ENCODE measurements around the gene PHYH. TPM values are rescaled to one million over a fixed set of nuclear protein-coding genes. Genes with fewer than 3 reads are reported as not detected.

The PHYH gene
- total RNA-seq, 1 donor from 2014 or later, result 37.1 TPM

DNA sequence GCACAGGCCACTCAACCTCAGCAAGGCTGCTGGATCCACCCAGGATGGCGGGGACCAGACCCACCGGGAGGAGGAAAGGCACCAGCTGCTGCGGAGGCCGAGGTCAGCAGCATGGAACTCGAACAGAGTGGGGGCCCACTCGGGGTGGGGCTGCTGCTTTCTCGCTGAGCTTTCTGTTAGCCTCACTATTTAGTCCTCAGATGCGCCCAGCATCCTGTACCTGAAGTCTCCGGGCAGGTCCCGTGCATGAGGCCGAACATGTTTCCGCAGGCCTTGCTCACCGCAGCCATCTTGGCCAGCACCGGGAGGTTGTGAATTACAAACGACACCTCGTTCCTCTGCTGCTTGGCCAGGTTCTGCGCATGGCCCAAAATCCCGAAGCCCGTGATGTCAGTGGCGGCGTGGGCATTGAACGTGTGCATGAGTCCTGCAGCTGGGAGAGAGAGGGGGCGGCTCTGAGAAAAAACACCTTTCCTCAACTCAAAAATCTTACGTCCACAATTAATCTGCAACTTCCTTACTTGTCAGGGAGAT is 22.8 kb upstream of the PHYH start:
- Histone ChIP-seq H3K9ac (ENCODE audit: low read depth in 1 of 3, low read length in 3 of 3) (no peak overlapping the region), H3K27me3 (ENCODE audit: control insufficient read depth in 3 of 3, insufficient read depth in 3 of 3, low read length in 3 of 3) (no peaks in the 10 kb centered on the region), H3K4me1 (ENCODE audit: control insufficient read depth in 3 of 3, insufficient read depth in 3 of 3, low read length in 3 of 3) (peaks cover 0 to 2% (median 0%) of the 10 kb centered on the region in 3 donors), H3K4me3 (ENCODE audit: low read length in 3 of 3) (no peak overlapping the region), H3K36me3 (ENCODE audit: control insufficient read depth in 3 of 3, insufficient read depth in 3 of 3, low read length in 3 of 3) (peaks cover 31 to 58% (median 44%) of the 10 kb centered on the region in 3 donors), H3K9me3 (ENCODE audit: control insufficient read depth in 3 of 3, low read length in 3 of 3) (no peaks in the 10 kb centered on the region), H3K27ac (ENCODE audit: low read depth, low read length) (no peak overlapping the region)

DNA sequence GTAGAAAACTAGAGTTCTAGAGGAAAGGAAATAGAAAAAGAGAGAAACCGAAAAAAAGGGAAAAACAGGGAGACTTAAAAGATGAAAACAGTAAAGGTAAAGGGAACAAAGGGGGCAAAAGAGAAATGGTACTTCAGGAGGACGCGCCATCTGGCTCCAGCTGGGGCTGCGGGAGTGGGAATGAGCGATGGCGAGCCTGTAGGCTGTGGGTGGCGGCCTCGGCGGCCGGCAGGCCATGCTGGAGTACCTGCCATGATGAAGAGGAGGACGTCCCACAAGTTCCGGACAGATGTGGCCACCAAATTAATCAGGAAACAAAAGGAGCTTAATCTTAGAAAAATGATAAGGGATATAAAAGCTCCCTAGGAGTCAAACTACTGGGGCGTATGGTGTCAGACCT is 21.7 kb upstream of the PHYH start:
- H3K36me3 ChIP-seq (ENCODE audit: control insufficient read depth in 3 of 3, insufficient read depth in 3 of 3, low read length in 3 of 3), result peaks cover 27 to 53% (median 43%) of the 10 kb centered on the region in 3 donors

DNA sequence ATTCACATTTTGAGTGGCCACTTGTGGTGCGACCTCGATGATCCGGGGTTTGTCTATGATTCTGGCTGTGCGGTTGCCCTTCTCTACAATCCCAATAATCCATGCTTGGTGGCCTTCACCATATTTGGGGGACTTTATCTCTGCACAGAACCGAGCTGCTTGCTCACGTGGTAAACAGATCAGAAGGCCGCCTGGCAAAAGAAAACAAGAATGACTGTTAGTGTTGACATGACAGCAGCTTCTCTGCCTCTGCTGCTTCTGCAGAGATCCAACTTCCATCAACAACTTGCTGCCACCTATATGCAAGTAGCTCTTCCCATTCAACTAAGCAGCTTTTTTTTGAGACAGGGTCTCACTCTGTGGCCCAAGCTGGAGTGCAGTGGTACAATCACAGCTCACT is 19.3 kb upstream of the PHYH start:
- Histone ChIP-seq H3K27me3 (ENCODE audit: control insufficient read depth in 3 of 3, insufficient read depth in 3 of 3, low read length in 3 of 3) (no peaks in the 10 kb centered on the region), H3K9ac (ENCODE audit: low read depth in 1 of 3, low read length in 3 of 3) (no peak overlapping the region), H3K27ac (ENCODE audit: low read depth, low read length) (no peak overlapping the region), H3K36me3 (ENCODE audit: control insufficient read depth in 3 of 3, insufficient read depth in 3 of 3, low read length in 3 of 3) (peaks cover 20 to 35% (median 29%) of the 10 kb centered on the region in 3 donors), H3K9me3 (ENCODE audit: control insufficient read depth in 3 of 3, low read length in 3 of 3) (no peaks in the 10 kb centered on the region), H3K4me3 (ENCODE audit: low read length in 3 of 3) (no peak overlapping the region), H3K4me1 (ENCODE audit: control insufficient read depth in 3 of 3, insufficient read depth in 3 of 3, low read length in 3 of 3) (no peaks in the 10 kb centered on the region)

More for the DNA sequence above, 21.7 kb upstream of the PHYH start:
- Histone ChIP-seq H3K9ac (ENCODE audit: low read depth in 1 of 3, low read length in 3 of 3) (no peak overlapping the region), H3K27ac (ENCODE audit: low read depth, low read length) (no peak overlapping the region), H3K4me3 (ENCODE audit: low read length in 3 of 3) (no peak overlapping the region), H3K9me3 (ENCODE audit: control insufficient read depth in 3 of 3, low read length in 3 of 3) (no peaks in the 10 kb centered on the region), H3K27me3 (ENCODE audit: control insufficient read depth in 3 of 3, insufficient read depth in 3 of 3, low read length in 3 of 3) (no peaks in the 10 kb centered on the region), H3K4me1 (ENCODE audit: control insufficient read depth in 3 of 3, insufficient read depth in 3 of 3, low read length in 3 of 3) (no peaks in the 10 kb centered on the region)

DNA sequence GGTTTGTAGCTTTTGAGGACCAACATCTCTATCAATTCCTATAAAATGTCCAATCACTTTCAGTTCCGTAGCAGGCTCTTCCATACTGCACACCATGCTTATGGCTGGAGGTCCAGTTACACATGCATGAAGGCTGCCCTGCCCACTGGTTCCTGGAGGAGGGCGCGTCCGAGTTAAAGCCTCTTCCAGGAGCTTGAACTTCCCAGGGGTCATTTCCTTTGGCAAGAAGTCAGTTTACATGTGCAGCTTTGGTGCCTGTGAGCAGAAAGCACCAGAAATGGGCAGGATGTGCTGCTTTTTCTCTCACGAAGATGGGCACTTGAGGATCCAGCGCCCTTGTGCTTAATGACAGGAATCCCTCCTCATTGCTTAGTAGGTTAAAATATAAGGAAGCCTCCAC is 17.6 kb upstream of the PHYH start:
- H3K4me3 ChIP-seq (ENCODE audit: low read length in 3 of 3), result no peak overlapping the region
- H3K4me1 ChIP-seq (ENCODE audit: control insufficient read depth in 3 of 3, insufficient read depth in 3 of 3, low read length in 3 of 3), result no peaks in the 10 kb centered on the region
- peaks cover 14 to 26% (median 23%) of the 10 kb centered on the region in 3 donors for H3K36me3 ChIP-seq (ENCODE audit: control insufficient read depth in 3 of 3, insufficient read depth in 3 of 3, low read length in 3 of 3)
- no peaks in the 10 kb centered on the region for H3K9me3 ChIP-seq (ENCODE audit: control insufficient read depth in 3 of 3, low read length in 3 of 3)
- no peak overlapping the region for H3K27ac ChIP-seq (ENCODE audit: low read depth, low read length)
- H3K9ac ChIP-seq (ENCODE audit: low read depth in 1 of 3, low read length in 3 of 3), result no peak overlapping the region
- no peaks in the 10 kb centered on the region for H3K27me3 ChIP-seq (ENCODE audit: control insufficient read depth in 3 of 3, insufficient read depth in 3 of 3, low read length in 3 of 3)

DNA sequence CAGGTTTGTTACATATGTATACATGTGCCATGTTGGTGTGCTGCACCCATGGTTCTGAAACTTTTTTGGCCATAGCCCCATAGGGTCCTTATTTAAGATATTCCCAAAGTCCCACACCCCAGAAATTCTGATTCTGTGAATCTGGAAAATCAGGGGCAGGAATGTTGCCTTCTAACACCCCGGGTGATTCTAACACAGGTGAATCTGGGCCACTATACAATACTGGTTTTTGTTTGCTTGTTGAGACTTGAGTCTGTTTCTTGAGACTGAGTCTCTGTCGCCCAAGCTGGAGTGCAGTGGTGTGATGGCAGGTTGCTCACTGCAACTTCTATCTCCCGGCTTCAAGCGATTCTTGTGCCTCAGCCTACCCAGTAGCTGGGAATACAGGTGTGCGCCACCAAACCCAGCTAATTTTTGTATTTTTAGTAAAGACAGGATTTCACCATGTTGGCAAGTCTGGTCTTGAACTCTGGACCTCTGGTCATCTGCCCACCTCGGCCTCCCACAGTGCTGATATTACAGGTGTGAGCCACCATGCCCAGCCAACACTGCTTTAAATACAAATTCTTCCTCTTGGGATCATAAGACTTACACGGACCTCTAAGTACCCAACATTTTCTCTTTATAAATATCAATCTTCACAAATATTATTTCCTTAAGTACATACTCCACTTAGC is 16.9 kb upstream of the PHYH start:
- no peak overlapping the region for H3K4me3 ChIP-seq (ENCODE audit: low read length in 3 of 3)
- H3K27me3 ChIP-seq (ENCODE audit: control insufficient read depth in 3 of 3, insufficient read depth in 3 of 3, low read length in 3 of 3), result no peaks in the 10 kb centered on the region
- no peak overlapping the region for H3K27ac ChIP-seq (ENCODE audit: low read depth, low read length)
- no peaks in the 10 kb centered on the region for H3K9me3 ChIP-seq (ENCODE audit: control insufficient read depth in 3 of 3, low read length in 3 of 3)
- H3K36me3 ChIP-seq (ENCODE audit: control insufficient read depth in 3 of 3, insufficient read depth in 3 of 3, low read length in 3 of 3), result peaks cover 13 to 21% (median 20%) of the 10 kb centered on the region in 3 donors
- H3K4me1 ChIP-seq (ENCODE audit: control insufficient read depth in 3 of 3, insufficient read depth in 3 of 3, low read length in 3 of 3), result no peaks in the 10 kb centered on the region
- H3K9ac ChIP-seq (ENCODE audit: low read depth in 1 of 3, low read length in 3 of 3), result no peak overlapping the region

DNA sequence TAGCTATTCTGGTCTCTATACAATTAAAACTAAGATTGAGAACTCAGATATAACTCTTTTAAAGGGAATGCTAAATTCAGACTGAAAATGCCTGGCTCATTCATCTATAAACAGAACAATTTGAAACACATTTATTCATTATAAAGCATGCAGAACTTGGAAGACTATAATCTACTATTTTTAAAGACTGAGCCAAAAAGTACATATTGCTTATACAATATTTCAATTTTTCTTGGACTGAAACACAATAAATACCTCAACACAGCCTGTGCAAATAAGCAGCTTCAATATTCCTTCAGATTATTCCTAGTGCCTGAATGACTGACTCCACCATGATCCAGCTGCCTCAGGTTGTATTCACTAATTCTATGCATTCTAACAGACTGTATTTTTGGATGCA is 15.5 kb upstream of the PHYH start:
- no peak overlapping the region for H3K27ac ChIP-seq (ENCODE audit: low read depth, low read length)
- H3K27me3 ChIP-seq (ENCODE audit: control insufficient read depth in 3 of 3, insufficient read depth in 3 of 3, low read length in 3 of 3), result no peaks in the 10 kb centered on the region
- no peak overlapping the region for H3K4me3 ChIP-seq (ENCODE audit: low read length in 3 of 3)
- H3K36me3 ChIP-seq (ENCODE audit: control insufficient read depth in 3 of 3, insufficient read depth in 3 of 3, low read length in 3 of 3), result peaks cover 8 to 11% (median 10%) of the 10 kb centered on the region in 3 donors
- H3K4me1 ChIP-seq (ENCODE audit: control insufficient read depth in 3 of 3, insufficient read depth in 3 of 3, low read length in 3 of 3), result no peaks in the 10 kb centered on the region
- no peak overlapping the region for H3K9ac ChIP-seq (ENCODE audit: low read depth in 1 of 3, low read length in 3 of 3)
- no peaks in the 10 kb centered on the region for H3K9me3 ChIP-seq (ENCODE audit: control insufficient read depth in 3 of 3, low read length in 3 of 3)

DNA sequence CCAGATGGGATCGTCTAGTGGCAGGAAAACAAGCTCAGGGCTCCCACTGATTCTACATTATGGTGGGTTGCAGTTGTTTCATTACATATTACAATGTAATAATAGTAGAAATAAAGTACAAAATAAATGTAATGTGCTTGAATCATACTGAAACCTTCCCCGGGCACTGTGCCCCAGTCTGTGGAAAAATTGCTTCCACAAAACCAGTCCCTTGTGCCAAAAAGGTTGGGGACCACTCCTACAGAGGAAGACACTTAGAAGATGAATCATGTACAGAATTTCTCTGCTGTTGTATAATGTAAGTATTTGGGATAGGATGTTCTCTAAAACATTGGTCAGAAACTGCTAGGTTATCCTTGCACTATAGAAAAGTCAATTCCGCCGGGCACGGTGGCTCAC is 11.3 kb upstream of the PHYH start:
- H3K4me1 ChIP-seq (ENCODE audit: control insufficient read depth in 3 of 3, insufficient read depth in 3 of 3, low read length in 3 of 3), result no peaks in the 10 kb centered on the region
- H3K9me3 ChIP-seq (ENCODE audit: control insufficient read depth in 3 of 3, low read length in 3 of 3), result no peaks in the 10 kb centered on the region
- H3K9ac ChIP-seq (ENCODE audit: low read depth in 1 of 3, low read length in 3 of 3), result no peak overlapping the region
- H3K36me3 ChIP-seq (ENCODE audit: control insufficient read depth in 3 of 3, insufficient read depth in 3 of 3, low read length in 3 of 3), result no peaks in the 10 kb centered on the region
- H3K27ac ChIP-seq (ENCODE audit: low read depth, low read length), result no peak overlapping the region
- no peaks in the 10 kb centered on the region for H3K27me3 ChIP-seq (ENCODE audit: control insufficient read depth in 3 of 3, insufficient read depth in 3 of 3, low read length in 3 of 3)
- no peak overlapping the region for H3K4me3 ChIP-seq (ENCODE audit: low read length in 3 of 3)

DNA sequence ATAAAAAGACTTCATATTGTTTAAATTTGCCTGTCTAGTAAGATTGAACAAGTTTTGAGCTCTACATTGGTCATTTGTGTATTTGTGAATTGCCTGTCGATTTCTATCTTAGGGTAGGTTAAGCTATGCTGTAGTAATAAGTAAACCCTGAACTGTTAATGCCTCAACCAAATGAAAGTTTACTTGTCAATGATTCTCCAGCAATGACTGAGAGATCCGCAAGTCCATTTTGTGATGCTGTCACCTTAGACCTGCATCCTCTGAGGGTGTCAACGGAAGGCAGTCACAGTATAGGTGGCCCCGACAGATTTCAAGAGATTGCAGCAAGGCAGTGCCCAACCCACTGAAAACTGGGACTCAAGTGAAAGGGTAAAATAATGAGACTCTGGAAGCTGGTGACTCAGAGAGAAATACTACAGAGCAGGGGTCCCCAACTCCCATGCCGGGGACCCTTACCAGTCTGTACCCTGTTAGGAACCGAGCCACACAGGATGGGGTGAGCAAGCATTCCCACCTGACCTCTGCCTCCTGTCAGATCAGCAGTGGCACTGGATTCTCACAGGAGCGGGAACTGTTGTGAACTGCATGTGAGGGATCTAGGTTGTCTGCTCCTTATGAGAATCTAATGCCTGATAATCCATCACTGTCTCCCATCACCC is 10.8 kb upstream of the PHYH start:
- no peaks in the 10 kb centered on the region for H3K36me3 ChIP-seq (ENCODE audit: control insufficient read depth in 3 of 3, insufficient read depth in 3 of 3, low read length in 3 of 3)
- no peak overlapping the region for H3K27ac ChIP-seq (ENCODE audit: low read depth, low read length)
- H3K9ac ChIP-seq (ENCODE audit: low read depth in 1 of 3, low read length in 3 of 3), result no peak overlapping the region
- no peak overlapping the region for H3K4me3 ChIP-seq (ENCODE audit: low read length in 3 of 3)
- H3K9me3 ChIP-seq (ENCODE audit: control insufficient read depth in 3 of 3, low read length in 3 of 3), result no peaks in the 10 kb centered on the region
- no peaks in the 10 kb centered on the region for H3K4me1 ChIP-seq (ENCODE audit: control insufficient read depth in 3 of 3, insufficient read depth in 3 of 3, low read length in 3 of 3)
- H3K27me3 ChIP-seq (ENCODE audit: control insufficient read depth in 3 of 3, insufficient read depth in 3 of 3, low read length in 3 of 3), result no peaks in the 10 kb centered on the region

DNA sequence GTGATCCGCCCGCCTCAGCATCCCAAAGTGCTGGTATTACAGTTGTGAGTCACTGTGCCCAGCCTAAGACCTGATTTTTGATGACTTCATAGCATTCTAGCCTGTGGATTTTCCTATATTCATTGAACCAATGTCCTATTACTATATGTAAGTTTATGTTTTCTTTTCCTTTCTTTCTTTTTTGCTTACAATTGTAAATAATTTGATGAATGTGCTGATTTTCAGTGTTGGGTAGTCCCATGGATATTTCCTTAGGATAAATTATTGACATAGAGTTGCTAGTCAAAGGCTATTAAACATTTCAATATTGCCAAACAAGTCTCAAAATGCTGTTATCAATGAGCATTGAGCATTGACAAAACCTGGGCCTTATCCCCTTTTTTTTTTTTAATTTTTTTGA is 9.9 kb upstream of the PHYH start:
- Histone ChIP-seq H3K9ac (ENCODE audit: low read depth in 1 of 3, low read length in 3 of 3) (no peak overlapping the region), H3K27me3 (ENCODE audit: control insufficient read depth in 3 of 3, insufficient read depth in 3 of 3, low read length in 3 of 3) (no peaks in the 10 kb centered on the region), H3K9me3 (ENCODE audit: control insufficient read depth in 3 of 3, low read length in 3 of 3) (no peaks in the 10 kb centered on the region), H3K27ac (ENCODE audit: low read depth, low read length) (no peak overlapping the region), H3K36me3 (ENCODE audit: control insufficient read depth in 3 of 3, insufficient read depth in 3 of 3, low read length in 3 of 3) (no peaks in the 10 kb centered on the region), H3K4me3 (ENCODE audit: low read length in 3 of 3) (no peak overlapping the region), H3K4me1 (ENCODE audit: control insufficient read depth in 3 of 3, insufficient read depth in 3 of 3, low read length in 3 of 3) (no peaks in the 10 kb centered on the region)

DNA sequence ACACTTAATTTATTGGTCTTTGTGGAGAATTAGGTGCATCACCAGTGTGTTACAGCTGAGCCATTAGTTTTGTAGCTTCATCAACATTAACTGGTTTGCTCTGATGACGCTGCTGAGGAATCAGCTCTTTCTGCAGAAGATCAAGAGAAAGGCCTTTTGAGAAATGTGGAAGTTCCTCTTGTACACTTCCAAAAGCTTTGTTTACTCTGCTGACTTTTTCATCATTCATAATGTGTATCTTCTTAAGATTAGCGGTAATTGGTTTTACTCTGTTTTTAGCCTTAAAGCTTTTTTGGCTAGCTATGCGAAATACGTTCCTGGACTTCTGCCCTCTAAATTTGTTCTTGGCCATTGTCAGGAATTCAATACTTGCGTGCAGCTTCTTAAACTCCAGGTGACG is 8.2 kb upstream of the PHYH start:
- Histone ChIP-seq H3K4me1 (ENCODE audit: control insufficient read depth in 3 of 3, insufficient read depth in 3 of 3, low read length in 3 of 3) (no peaks in the 10 kb centered on the region), H3K27ac (ENCODE audit: low read depth, low read length) (no peak overlapping the region), H3K27me3 (ENCODE audit: control insufficient read depth in 3 of 3, insufficient read depth in 3 of 3, low read length in 3 of 3) (no peaks in the 10 kb centered on the region), H3K9ac (ENCODE audit: low read depth in 1 of 3, low read length in 3 of 3) (no peak overlapping the region), H3K9me3 (ENCODE audit: control insufficient read depth in 3 of 3, low read length in 3 of 3) (no peaks in the 10 kb centered on the region), H3K4me3 (ENCODE audit: low read length in 3 of 3) (no peak overlapping the region), H3K36me3 (ENCODE audit: control insufficient read depth in 3 of 3, insufficient read depth in 3 of 3, low read length in 3 of 3) (no peaks in the 10 kb centered on the region)

All from skeletal muscle tissue (tissue), 4 donors.